Testis (tissue), 3 donors: ENCODE measurements around the gene ARHGEF28. TPM values are rescaled to one million over a fixed set of nuclear protein-coding genes. Genes with fewer than 3 reads are reported as not detected.

ENCODE experiments used
- DNase-seq: peaks from one replicate; pipeline ENCODE4 v3.0.0-alpha.2; 2019
- H3K27ac ChIP-seq, 2 donors: fragments of 200-600 bp; sonication (generic); one replicate each; pipeline ENCODE4 v1.5.1; 2019
- H3K27me3 ChIP-seq: fragments of 200-600 bp; sonication (generic); one replicate; pipeline ENCODE4 v1.5.1; 2019
- H3K36me3 ChIP-seq: fragments of 200-600 bp; sonication (generic); one replicate; pipeline ENCODE4 v1.5.1; 2017; ENCODE audit warnings: low read depth; ENCODE audit errors: missing control alignments
- H3K4me1 ChIP-seq: fragments of 200-600 bp; sonication (generic); one replicate; pipeline ENCODE4 v1.5.1; 2019
- H3K4me3 ChIP-seq, 2 donors: fragments of 200-600 bp; sonication (generic); one replicate each; pipeline ENCODE4 v1.5.1; 2017 to 2019
- H3K9me3 ChIP-seq: fragments of 200-600 bp; sonication (generic); one replicate; pipeline ENCODE4 v1.5.1; 2017
- CTCF ChIP-seq, 3 experiments: fragments of 450-650 bp in 2 of 3; fragments of 200-600 bp in 1 of 3; sonication (generic) in 1 of 3; IDR thresholded peaks; one replicate each; pipeline ENCODE4 v1.5.1; 2016 to 2019; ENCODE audit warnings: antibody characterized with exemption in 3 of 3, mild to moderate bottlenecking in 2 of 3, moderate library complexity in 1 of 3
- POLR2A ChIP-seq: fragments of 450-650 bp; IDR thresholded peaks from one replicate; pipeline ENCODE4 v1.6.1; 2017; ENCODE audit warnings: antibody characterized with exemption, mild to moderate bottlenecking, moderate library complexity
- WGBS, 2 donors: methylation state at CpG; one replicate each; pipeline ENCODE4 v1.1.5; 2018; 5-methylcytosine and 5-hydroxymethylcytosine counted together
- intact Hi-C: fragments of 100-400 bp; cut with DNase I; formaldehyde crosslinking; loops from one replicate; pipeline ENCODE4 v1.15.1; 2023; ENCODE audit warnings: low total_unique reads
- polyA plus RNA-seq: library from polyadenylated mRNA; stranded (reverse); fragments of 350-450 nt; fragmentation: Illumina TruSeq; extraction: RNeasy Lipid Tissue Mini Kit (QIAGEN cat#74804); gene quantifications from one replicate; pipeline ENCODE4 v1.2.3, GENCODE V29; 2014; ENCODE audit warnings: low read depth, low replicate concordance; ENCODE audit not compliant: insufficient read depth
- total RNA-seq, 2 donors: library from RNA; depleted of rRNA; stranded (reverse); fragments of >200 nt; gene quantifications; one replicate each; pipeline ENCODE4 v1.2.3, GENCODE V29; 2016

ARHGEF28 gene
- total and polyA plus RNA-seq, 3 donors from 2014 or later = 3.9 to 8.7 (median 8.0) TPM

- H3K9me3 ChIP-seq = no peaks in the 10 kb centered on the region
- no peak overlapping the region for H3K4me3 ChIP-seq
- DNase-seq = no peak
- H3K27ac ChIP-seq = no peak overlapping the region
- intact Hi-C loops = no loop called here
- H3K4me1 ChIP-seq = peaks cover under 1% of the 10 kb centered on the region
- H3K36me3 ChIP-seq = no peaks in the 10 kb centered on the region
- 85 to 92% methylated on average over 5 of the region's 5 CpGs for WGBS, 2 donors
- no peaks in the 10 kb centered on the region for H3K27me3 ChIP-seq
- no peak for TF ChIP-seq POLR2A
Measured at GRCh38 chr5:73867345-73868335, 241.6 kb downstream of the ARHGEF28 start.

GRCh38 chr5:73883646-73884045, 257.6 kb downstream of the ARHGEF28 start:
- 94% methylated on average over 7 of the region's 7 CpGs for WGBS, 2 donors
- Histone ChIP-seq H3K4me3 (no peak overlapping the region), H3K36me3 (no peaks in the 10 kb centered on the region), H3K4me1 (no peaks in the 10 kb centered on the region), H3K9me3 (no peaks in the 10 kb centered on the region), H3K27me3 (no peaks in the 10 kb centered on the region), H3K27ac (no peak overlapping the region)
- DNase-seq = no peak
- TF ChIP-seq CTCF (IDR thresholded peaks at IDR 0.05) = no peak
- TF ChIP-seq POLR2A = no peak
- intact Hi-C loops = no loop called here

- Histone ChIP-seq H3K36me3 (no peaks in the 10 kb centered on the region), H3K4me1 (no peaks in the 10 kb centered on the region), H3K27ac (no peak overlapping the region), H3K4me3 (no peak overlapping the region), H3K9me3 (no peaks in the 10 kb centered on the region), H3K27me3 (no peaks in the 10 kb centered on the region)
- TF ChIP-seq CTCF (IDR thresholded peaks at IDR 0.05) (no peak), POLR2A (no peak)
- 80 to 92% methylated on average over 4 of the region's 4 CpGs for WGBS, 2 donors
- no peak for DNase-seq
- intact Hi-C loops = no loop called here
Measured at GRCh38 chr5:73887688-73888087, 261.7 kb downstream of the ARHGEF28 start.

- Histone ChIP-seq H3K36me3 (no peaks in the 10 kb centered on the region), H3K9me3 (no peaks in the 10 kb centered on the region), H3K27me3 (no peaks in the 10 kb centered on the region), H3K27ac (no peak overlapping the region), H3K4me3 (no peak overlapping the region), H3K4me1 (no peaks in the 10 kb centered on the region)
- DNase-seq = no peak
- 98 to 99% methylated on average over 4 of the region's 4 CpGs for WGBS, 2 donors
- intact Hi-C loops = no loop called here
- TF ChIP-seq CTCF (IDR thresholded peaks at IDR 0.05) (no peak), POLR2A (no peak)
Measured at GRCh38 chr5:73890569-73890968, 264.6 kb downstream of the ARHGEF28 start.

- Histone ChIP-seq H3K27ac (no peak overlapping the region), H3K27me3 (no peaks in the 10 kb centered on the region), H3K36me3 (no peaks in the 10 kb centered on the region), H3K9me3 (no peaks in the 10 kb centered on the region), H3K4me3 (no peak overlapping the region), H3K4me1 (no peaks in the 10 kb centered on the region)
- no peak for DNase-seq
- intact Hi-C loops = no loop called here
- no peak for TF ChIP-seq POLR2A
- TF ChIP-seq CTCF (IDR thresholded peaks at IDR 0.05) = no peak
- 91 to 94% methylated on average over 6 of the region's 6 CpGs for WGBS, 2 donors
Measured at GRCh38 chr5:73892218-73892617, 266.2 kb downstream of the ARHGEF28 start.
